ENCODE measurements around the gene PRICKLE3. TPM values are rescaled to one million over a fixed set of nuclear protein-coding genes. Genes with fewer than 3 reads are reported as not detected.

PRICKLE3 gene
- polyA plus RNA-seq, 1 donor: 5.7 TPM

DNA sequence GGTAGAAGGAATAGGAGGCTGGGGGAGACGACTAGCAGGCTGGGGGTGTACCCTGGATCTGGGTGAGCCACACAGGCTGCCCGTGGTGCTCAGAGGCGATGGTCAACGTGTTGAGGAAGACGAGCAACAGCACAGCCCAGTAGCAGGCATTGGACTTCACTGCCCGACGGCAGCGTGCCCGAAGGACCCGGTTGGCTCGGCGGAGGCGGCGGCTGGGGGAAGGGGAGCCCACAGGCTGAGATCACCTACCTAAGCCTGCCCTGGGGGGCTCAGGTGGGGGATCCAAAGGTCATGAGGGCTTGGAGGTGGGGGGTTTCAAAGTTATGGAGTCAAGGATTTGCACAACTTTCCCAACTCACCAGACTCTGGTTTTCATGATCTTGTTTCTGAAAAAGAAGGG lies 39.7 kb upstream of the PRICKLE3 start:
- DNase-seq: no peak
- Histone ChIP-seq H3K27ac (ENCODE audit: low read length) (no peak overlapping the region), H3K4me1 (ENCODE audit: control insufficient read depth, insufficient read depth, low read length) (no peaks in the 10 kb centered on the region), H3K36me3 (ENCODE audit: control insufficient read depth, insufficient read depth, low read length) (no peaks in the 10 kb centered on the region), H3K27me3 (ENCODE audit: control insufficient read depth, insufficient read depth, low read length) (no peaks in the 10 kb centered on the region), H3K4me3 (ENCODE audit: low read length) (no peak overlapping the region), H3K9me3 (ENCODE audit: control insufficient read depth, low read depth, low read length) (no peaks in the 10 kb centered on the region)
- no CpG with 5 or more reads among the region's 14 CpGs for WGBS (ENCODE audit: insufficient coverage, low lambda C conversion rate)

DNA sequence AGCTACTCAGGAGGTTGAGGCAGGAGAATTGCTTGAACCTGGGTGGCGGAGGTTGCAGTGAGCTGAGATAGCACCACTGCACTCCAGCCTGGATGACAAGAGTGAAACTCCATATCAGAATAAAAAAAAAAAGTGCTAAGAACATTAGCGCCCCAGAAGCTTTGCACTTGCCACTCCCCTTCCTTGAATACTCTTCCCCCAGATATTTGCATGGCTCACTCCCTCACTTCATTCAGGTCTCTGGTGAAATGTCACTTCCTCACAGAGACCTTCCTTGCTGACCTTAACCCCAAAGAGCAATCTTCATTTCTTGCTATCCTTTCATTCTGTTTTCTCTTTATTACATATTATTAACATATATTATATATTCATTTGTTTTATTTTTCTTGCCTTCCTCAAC lies 35.7 kb upstream of the PRICKLE3 start:
- no peaks in the 10 kb centered on the region for H3K36me3 ChIP-seq (ENCODE audit: control insufficient read depth, insufficient read depth, low read length)
- WGBS (ENCODE audit: insufficient coverage, low lambda C conversion rate): no CpG with 5 or more reads among the region's 2 CpGs
- no peaks in the 10 kb centered on the region for H3K9me3 ChIP-seq (ENCODE audit: control insufficient read depth, low read depth, low read length)
- H3K27ac ChIP-seq (ENCODE audit: low read length): no peak overlapping the region
- no peak for DNase-seq
- H3K4me3 ChIP-seq (ENCODE audit: low read length): no peak overlapping the region
- H3K27me3 ChIP-seq (ENCODE audit: control insufficient read depth, insufficient read depth, low read length): no peaks in the 10 kb centered on the region
- no peaks in the 10 kb centered on the region for H3K4me1 ChIP-seq (ENCODE audit: control insufficient read depth, insufficient read depth, low read length)

DNA sequence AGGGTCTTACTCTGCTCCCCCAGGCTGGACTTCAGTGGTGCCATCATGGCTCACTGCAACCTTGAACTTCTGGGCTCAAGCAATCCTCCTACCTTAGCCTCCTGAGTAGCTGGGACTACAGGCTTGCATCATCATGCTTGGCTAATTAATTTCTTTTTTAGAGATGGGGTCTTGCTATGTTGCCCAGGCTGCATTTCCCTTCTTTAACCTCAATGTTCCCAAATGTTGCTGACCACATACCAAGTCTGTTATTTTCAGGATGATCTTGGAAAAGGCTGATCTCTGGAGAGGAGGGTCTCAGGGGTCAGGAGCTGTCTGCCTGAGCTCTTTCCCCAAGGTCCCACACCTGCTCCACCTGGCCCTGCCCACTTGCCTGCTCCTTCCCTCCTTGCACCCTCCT lies 33.9 kb upstream of the PRICKLE3 start:
- H3K4me1 ChIP-seq (ENCODE audit: control insufficient read depth, insufficient read depth, low read length): no peaks in the 10 kb centered on the region
- no peaks in the 10 kb centered on the region for H3K27me3 ChIP-seq (ENCODE audit: control insufficient read depth, insufficient read depth, low read length)
- no peaks in the 10 kb centered on the region for H3K9me3 ChIP-seq (ENCODE audit: control insufficient read depth, low read depth, low read length)
- H3K4me3 ChIP-seq (ENCODE audit: low read length): no peak overlapping the region
- no peak for DNase-seq
- H3K27ac ChIP-seq (ENCODE audit: low read length): no peak overlapping the region
- H3K36me3 ChIP-seq (ENCODE audit: control insufficient read depth, insufficient read depth, low read length): no peaks in the 10 kb centered on the region

DNA sequence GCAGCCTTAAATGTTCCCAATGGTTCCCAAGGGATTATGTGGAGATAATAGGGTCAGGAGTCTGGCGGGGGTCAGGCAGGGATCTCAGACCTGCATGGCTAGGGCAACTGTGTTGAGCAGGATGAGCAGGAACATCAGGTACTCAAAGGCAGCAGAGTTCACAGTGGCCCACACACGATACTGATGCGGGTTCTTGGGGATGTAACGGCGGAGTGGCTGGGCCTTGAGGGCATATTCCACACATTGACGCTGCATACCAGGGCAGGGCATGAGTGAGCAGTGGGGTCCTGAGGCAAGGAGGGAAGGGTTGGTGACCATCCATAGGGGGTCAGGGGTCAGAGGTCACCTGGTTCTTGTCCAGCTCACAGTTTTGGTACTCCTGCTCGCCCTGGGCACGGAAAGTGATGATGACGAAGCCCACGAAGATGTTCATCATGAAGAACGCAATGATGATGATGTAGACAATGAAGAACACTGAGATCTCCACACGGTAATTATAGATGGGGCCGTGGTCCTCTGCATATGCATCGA lies 28.9 kb upstream of the PRICKLE3 start:
- H3K9me3 ChIP-seq (ENCODE audit: control insufficient read depth, low read depth, low read length): no peaks in the 10 kb centered on the region
- no CpG with 5 or more reads among the region's 14 CpGs for WGBS (ENCODE audit: insufficient coverage, low lambda C conversion rate)
- H3K36me3 ChIP-seq (ENCODE audit: control insufficient read depth, insufficient read depth, low read length): no peaks in the 10 kb centered on the region

DNA sequence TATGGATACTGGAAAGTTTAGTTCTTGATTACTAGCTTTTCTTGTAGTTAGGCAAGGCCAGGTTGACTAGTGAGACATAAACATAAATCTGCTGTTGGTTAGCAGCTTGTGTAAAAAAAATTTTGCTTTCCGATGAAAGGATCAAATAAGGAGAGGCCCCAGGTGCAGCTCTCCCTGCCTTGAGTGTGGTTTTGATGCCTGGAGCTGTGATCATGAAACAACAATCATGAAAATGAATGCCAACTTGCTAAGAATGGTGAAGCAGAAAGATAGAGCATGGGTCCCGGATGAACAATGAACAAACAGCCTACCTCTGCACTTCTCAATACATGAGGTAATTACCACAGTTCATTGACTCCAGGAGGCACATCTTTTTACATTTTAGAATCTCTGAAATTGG lies 28.2 kb upstream of the PRICKLE3 start:
- no peak overlapping the region for H3K27ac ChIP-seq (ENCODE audit: low read length)
- H3K4me3 ChIP-seq (ENCODE audit: low read length): no peak overlapping the region
- no peaks in the 10 kb centered on the region for H3K9me3 ChIP-seq (ENCODE audit: control insufficient read depth, low read depth, low read length)
- DNase-seq: no peak
- peaks cover 6% of the 10 kb centered on the region for H3K27me3 ChIP-seq (ENCODE audit: control insufficient read depth, insufficient read depth, low read length)
- no peaks in the 10 kb centered on the region for H3K36me3 ChIP-seq (ENCODE audit: control insufficient read depth, insufficient read depth, low read length)
- WGBS (ENCODE audit: insufficient coverage, low lambda C conversion rate): no CpG with 5 or more reads among the region's 2 CpGs
- no peaks in the 10 kb centered on the region for H3K4me1 ChIP-seq (ENCODE audit: control insufficient read depth, insufficient read depth, low read length)

More for the DNA sequence above, 28.9 kb upstream of the PRICKLE3 start:
- no peak for DNase-seq
- peaks cover under 1% of the 10 kb centered on the region for H3K27me3 ChIP-seq (ENCODE audit: control insufficient read depth, insufficient read depth, low read length)
- no peak overlapping the region for H3K27ac ChIP-seq (ENCODE audit: low read length)
- no peaks in the 10 kb centered on the region for H3K4me1 ChIP-seq (ENCODE audit: control insufficient read depth, insufficient read depth, low read length)
- H3K4me3 ChIP-seq (ENCODE audit: low read length): no peak overlapping the region

DNA sequence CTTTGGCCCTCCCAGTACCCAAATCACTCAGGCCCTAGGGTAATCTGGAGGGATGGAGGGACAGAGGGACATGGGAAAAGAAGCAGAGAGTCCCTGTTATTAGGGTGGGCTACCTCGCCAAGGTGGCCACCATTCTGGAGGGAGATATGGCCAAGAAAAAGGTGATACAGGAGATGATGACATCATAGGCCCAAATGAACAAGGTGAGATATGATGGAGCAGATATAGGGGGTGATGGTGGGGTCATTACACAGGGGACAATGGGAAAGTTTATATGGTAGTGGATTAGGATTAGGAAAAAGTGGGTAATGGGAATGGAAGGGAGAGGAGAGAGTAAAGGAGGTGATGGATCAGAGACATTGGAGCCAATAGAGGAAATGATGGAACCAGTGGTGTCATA lies 26.7 kb upstream of the PRICKLE3 start:
- Histone ChIP-seq H3K9me3 (ENCODE audit: control insufficient read depth, low read depth, low read length) (no peaks in the 10 kb centered on the region), H3K27me3 (ENCODE audit: control insufficient read depth, insufficient read depth, low read length) (peaks cover 9% of the 10 kb centered on the region), H3K4me3 (ENCODE audit: low read length) (no peak overlapping the region), H3K36me3 (ENCODE audit: control insufficient read depth, insufficient read depth, low read length) (no peaks in the 10 kb centered on the region), H3K4me1 (ENCODE audit: control insufficient read depth, insufficient read depth, low read length) (no peaks in the 10 kb centered on the region), H3K27ac (ENCODE audit: low read length) (no peak overlapping the region)
- WGBS (ENCODE audit: insufficient coverage, low lambda C conversion rate): no CpG with 5 or more reads among the region's 1 CpG
- DNase-seq: no peak

DNA sequence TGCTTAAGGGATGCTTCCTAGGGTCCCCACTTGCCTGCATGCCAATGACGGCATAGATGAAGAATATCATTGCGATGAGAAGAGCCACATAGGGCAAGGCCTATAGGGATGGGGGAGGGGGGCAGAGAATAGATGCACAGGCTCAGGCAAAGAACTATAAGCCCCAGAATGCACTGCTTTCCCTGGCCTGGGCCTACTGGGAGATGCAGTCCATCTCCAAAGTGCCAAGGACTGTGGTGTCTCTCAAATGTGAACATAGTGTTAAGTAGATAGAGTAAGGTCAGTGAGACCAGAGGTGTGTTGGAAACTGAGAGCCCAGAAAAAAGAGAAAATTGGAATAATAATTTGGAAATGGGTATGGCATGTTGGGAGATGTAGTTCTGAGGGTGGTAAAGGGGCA lies 26.0 kb upstream of the PRICKLE3 start:
- Histone ChIP-seq H3K27ac (ENCODE audit: low read length) (no peak overlapping the region), H3K4me3 (ENCODE audit: low read length) (no peak overlapping the region), H3K27me3 (ENCODE audit: control insufficient read depth, insufficient read depth, low read length) (peaks cover 9% of the 10 kb centered on the region), H3K4me1 (ENCODE audit: control insufficient read depth, insufficient read depth, low read length) (no peaks in the 10 kb centered on the region), H3K36me3 (ENCODE audit: control insufficient read depth, insufficient read depth, low read length) (no peaks in the 10 kb centered on the region), H3K9me3 (ENCODE audit: control insufficient read depth, low read depth, low read length) (no peaks in the 10 kb centered on the region)
- no peak for DNase-seq
- WGBS (ENCODE audit: insufficient coverage, low lambda C conversion rate): no CpG with 5 or more reads among the region's 2 CpGs

DNA sequence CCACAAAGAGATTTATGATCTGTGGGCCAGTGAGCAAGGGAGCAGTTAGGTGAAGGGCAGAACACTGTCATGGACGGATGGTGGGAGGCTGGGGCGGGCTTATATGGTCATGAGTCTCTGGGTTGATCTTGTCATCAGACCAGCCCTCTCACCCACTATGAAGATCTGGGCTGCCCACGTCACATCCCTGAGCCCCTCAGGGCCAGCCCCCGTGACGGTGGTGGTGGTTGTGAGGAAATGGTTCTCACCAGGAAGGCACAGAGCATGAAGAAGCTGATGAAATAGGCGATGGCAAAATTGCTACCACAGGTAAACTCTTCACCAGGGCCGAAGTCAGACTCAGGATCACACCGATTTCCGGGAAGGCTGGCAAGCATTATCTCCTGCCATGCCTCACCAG lies 24.9 kb upstream of the PRICKLE3 start:
- H3K27ac ChIP-seq (ENCODE audit: low read length): no peak overlapping the region
- no CpG with 5 or more reads among the region's 9 CpGs for WGBS (ENCODE audit: insufficient coverage, low lambda C conversion rate)
- peaks cover 9% of the 10 kb centered on the region for H3K27me3 ChIP-seq (ENCODE audit: control insufficient read depth, insufficient read depth, low read length)

DNA sequence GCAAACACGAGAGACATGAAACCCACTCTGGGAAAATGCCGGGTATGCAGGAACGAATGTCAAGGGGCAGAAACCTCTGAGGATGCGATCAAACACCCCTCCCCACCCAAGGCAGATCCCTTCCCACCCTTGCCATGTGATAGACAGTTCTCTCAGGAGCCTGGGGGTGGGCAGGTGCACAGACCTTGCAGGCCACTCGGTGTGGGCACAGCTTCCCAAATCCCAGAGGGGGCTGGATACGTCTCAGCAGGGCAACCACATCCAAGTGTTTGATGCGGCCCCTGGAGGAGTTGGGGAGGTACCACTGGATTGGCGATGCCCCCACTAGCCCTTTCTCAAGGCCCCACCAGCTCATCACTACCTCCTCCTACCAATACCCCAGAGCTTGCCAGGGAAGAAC lies 24.2 kb upstream of the PRICKLE3 start:
- Histone ChIP-seq H3K4me3 (ENCODE audit: low read length) (no peak overlapping the region), H3K27ac (ENCODE audit: low read length) (no peak overlapping the region), H3K27me3 (ENCODE audit: control insufficient read depth, insufficient read depth, low read length) (peaks cover 9% of the 10 kb centered on the region), H3K36me3 (ENCODE audit: control insufficient read depth, insufficient read depth, low read length) (no peaks in the 10 kb centered on the region), H3K9me3 (ENCODE audit: control insufficient read depth, low read depth, low read length) (no peaks in the 10 kb centered on the region), H3K4me1 (ENCODE audit: control insufficient read depth, insufficient read depth, low read length) (no peaks in the 10 kb centered on the region)
- no CpG with 5 or more reads among the region's 8 CpGs for WGBS (ENCODE audit: insufficient coverage, low lambda C conversion rate)
- DNase-seq: no peak

More for the DNA sequence above, 24.9 kb upstream of the PRICKLE3 start:
- no peak for DNase-seq
- Histone ChIP-seq H3K9me3 (ENCODE audit: control insufficient read depth, low read depth, low read length) (no peaks in the 10 kb centered on the region), H3K4me1 (ENCODE audit: control insufficient read depth, insufficient read depth, low read length) (no peaks in the 10 kb centered on the region), H3K36me3 (ENCODE audit: control insufficient read depth, insufficient read depth, low read length) (no peaks in the 10 kb centered on the region), H3K4me3 (ENCODE audit: low read length) (no peak overlapping the region)

DNA sequence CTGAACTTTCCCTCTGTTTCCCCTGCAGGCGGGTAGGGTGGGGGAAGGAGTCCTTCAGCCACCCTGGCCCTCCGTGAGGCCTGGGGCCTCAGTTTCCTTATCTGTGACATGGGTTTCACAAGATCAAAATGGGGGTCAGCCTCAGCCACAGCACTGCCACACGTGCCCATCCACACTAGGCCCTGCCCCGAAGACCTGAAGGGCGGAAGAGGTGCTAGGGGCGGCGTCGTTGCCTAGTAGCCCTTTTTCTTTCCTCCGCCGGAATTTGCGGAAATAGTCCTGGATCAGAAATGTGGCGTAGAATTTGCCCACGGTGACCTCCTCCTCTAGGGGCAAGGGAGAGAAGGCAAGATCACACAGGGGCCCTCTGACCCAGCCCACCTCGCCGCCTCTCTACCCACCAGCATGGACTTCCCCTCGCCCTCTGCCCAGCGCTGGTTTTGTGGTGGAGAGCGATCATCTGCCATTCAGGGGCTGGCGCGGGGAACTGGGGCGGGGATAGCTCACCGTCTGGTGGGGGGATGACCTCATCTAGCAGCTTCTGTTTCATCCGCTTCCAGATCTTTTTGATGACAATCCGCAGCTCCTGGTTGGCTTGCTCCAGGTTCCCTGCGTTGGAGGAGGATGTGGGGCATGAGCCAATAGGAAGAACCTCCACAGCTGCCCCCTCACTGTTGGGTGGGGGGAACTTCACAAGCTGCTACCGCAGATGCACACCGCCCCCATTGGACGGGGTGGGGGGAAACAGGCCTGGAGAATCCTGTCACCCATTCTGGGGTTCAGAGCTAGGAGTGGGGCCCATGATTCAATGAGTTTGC lies 23.5 kb upstream of the PRICKLE3 start:
- no peaks in the 10 kb centered on the region for H3K9me3 ChIP-seq (ENCODE audit: control insufficient read depth, low read depth, low read length)
- H3K27ac ChIP-seq (ENCODE audit: low read length): no peak overlapping the region
- WGBS (ENCODE audit: insufficient coverage, low lambda C conversion rate): no CpG with 5 or more reads among the region's 28 CpGs

DNA sequence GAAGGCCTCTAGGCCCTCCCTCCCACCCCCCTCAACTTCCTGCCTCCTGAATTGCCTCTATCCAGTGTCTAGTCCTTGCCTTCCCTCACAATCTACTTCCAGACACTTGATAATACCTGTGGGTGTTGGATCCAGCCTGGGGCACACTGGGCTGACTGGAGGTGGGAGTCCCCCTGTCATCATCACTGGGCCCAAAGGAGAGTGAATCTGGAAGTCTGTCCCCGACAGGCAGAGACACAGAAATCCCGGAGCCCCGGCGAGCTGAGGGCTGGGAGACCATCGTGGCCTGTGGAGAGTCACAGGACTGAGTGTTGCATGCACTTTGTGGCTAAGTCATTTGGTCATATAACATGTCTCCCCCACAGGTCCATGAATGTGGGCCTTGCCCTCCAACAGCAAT lies 22.2 kb upstream of the PRICKLE3 start:
- H3K4me3 ChIP-seq (ENCODE audit: low read length): no peak overlapping the region
- no CpG with 5 or more reads among the region's 5 CpGs for WGBS (ENCODE audit: insufficient coverage, low lambda C conversion rate)
- H3K27ac ChIP-seq (ENCODE audit: low read length): no peak overlapping the region
- no peak for DNase-seq
- H3K36me3 ChIP-seq (ENCODE audit: control insufficient read depth, insufficient read depth, low read length): no peaks in the 10 kb centered on the region
- H3K4me1 ChIP-seq (ENCODE audit: control insufficient read depth, insufficient read depth, low read length): no peaks in the 10 kb centered on the region
- no peaks in the 10 kb centered on the region for H3K9me3 ChIP-seq (ENCODE audit: control insufficient read depth, low read depth, low read length)
- H3K27me3 ChIP-seq (ENCODE audit: control insufficient read depth, insufficient read depth, low read length): peaks cover 9% of the 10 kb centered on the region

More for the DNA sequence above, 23.5 kb upstream of the PRICKLE3 start:
- Histone ChIP-seq H3K4me3 (ENCODE audit: low read length) (no peak overlapping the region), H3K4me1 (ENCODE audit: control insufficient read depth, insufficient read depth, low read length) (no peaks in the 10 kb centered on the region), H3K27me3 (ENCODE audit: control insufficient read depth, insufficient read depth, low read length) (peaks cover 9% of the 10 kb centered on the region), H3K36me3 (ENCODE audit: control insufficient read depth, insufficient read depth, low read length) (no peaks in the 10 kb centered on the region)
- no peak for DNase-seq

All from large intestine (tissue), 3 donors.